Measurements from ENCODE around the gene SMIM7. TPM values are rescaled to one million over a fixed set of nuclear protein-coding genes. Genes with fewer than 3 reads are reported as not detected.

The SMIM7 gene
- total RNA-seq, 2 donors from 2014 or later = 40.5 to 96.2 TPM

GRCh38 chr19:16688084-16688483 is 28.1 kb upstream of the SMIM7 start:
- no peak for ATAC-seq
- WGBS, 2 donors = 77 to 83% methylated on average over 5 to 8 of the region's 12 CpGs

GRCh38 chr19:16684216-16684615 is 24.3 kb upstream of the SMIM7 start:
- 89 to 97% methylated on average over 3 of the region's 3 CpGs for WGBS, 2 donors
- no peak for ATAC-seq

More at GRCh38 chr19:16688084-16688483, 28.1 kb upstream of the SMIM7 start:
- no peaks in the 10 kb centered on the region for H3K36me3 ChIP-seq (replicated peaks in 1 of 2; ENCODE audit: insufficient read depth in 1 of 2, low read depth in 2 of 2)
- H3K9me3 ChIP-seq = no peaks in the 10 kb centered on the region
- no peak overlapping the region for H3K4me3 ChIP-seq
- H3K27ac ChIP-seq = no peak overlapping the region
- intact Hi-C loops (cut with DNase I) = no loop called here
- no peaks in the 10 kb centered on the region for H3K4me1 ChIP-seq
- no peak for TF ChIP-seq POLR2A (IDR thresholded peaks at IDR 0.05)
- TF ChIP-seq, protein P1, sequence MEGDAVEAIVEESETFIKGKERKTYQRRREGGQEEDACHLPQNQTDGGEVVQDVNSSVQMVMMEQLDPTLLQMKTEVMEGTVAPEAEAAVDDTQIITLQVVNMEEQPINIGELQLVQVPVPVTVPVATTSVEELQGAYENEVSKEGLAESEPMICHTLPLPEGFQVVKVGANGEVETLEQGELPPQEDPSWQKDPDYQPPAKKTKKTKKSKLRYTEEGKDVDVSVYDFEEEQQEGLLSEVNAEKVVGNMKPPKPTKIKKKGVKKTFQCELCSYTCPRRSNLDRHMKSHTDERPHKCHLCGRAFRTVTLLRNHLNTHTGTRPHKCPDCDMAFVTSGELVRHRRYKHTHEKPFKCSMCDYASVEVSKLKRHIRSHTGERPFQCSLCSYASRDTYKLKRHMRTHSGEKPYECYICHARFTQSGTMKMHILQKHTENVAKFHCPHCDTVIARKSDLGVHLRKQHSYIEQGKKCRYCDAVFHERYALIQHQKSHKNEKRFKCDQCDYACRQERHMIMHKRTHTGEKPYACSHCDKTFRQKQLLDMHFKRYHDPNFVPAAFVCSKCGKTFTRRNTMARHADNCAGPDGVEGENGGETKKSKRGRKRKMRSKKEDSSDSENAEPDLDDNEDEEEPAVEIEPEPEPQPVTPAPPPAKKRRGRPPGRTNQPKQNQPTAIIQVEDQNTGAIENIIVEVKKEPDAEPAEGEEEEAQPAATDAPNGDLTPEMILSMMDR (IDR thresholded peaks at IDR 0.05) = no peak
- H3K27me3 ChIP-seq = no peaks in the 10 kb centered on the region
- no peak for DNase-seq

GRCh38 chr19:16682539-16682938 is 22.6 kb upstream of the SMIM7 start:
- Histone ChIP-seq H3K27me3 (no peaks in the 10 kb centered on the region), H3K9me3 (no peaks in the 10 kb centered on the region), H3K36me3 (replicated peaks in 1 of 2; ENCODE audit: insufficient read depth in 1 of 2, low read depth in 2 of 2) (no peaks in the 10 kb centered on the region), H3K4me3 (no peak overlapping the region), H3K27ac (no peak overlapping the region), H3K4me1 (no peaks in the 10 kb centered on the region)
- no peak for TF ChIP-seq POLR2A (IDR thresholded peaks at IDR 0.05)
- TF ChIP-seq, protein P1 (IDR thresholded peaks at IDR 0.05) = no peak
- ATAC-seq = no peak
- intact Hi-C loops (cut with DNase I) = no loop called here
- 90 to 100% methylated on average over 1 to 2 of the region's 2 CpGs for WGBS, 2 donors
- DNase-seq = no peak

More at GRCh38 chr19:16684216-16684615, 24.3 kb upstream of the SMIM7 start:
- DNase-seq = no peak
- H3K27me3 ChIP-seq = no peaks in the 10 kb centered on the region
- H3K36me3 ChIP-seq (replicated peaks in 1 of 2; ENCODE audit: insufficient read depth in 1 of 2, low read depth in 2 of 2) = no peaks in the 10 kb centered on the region
- intact Hi-C loops (cut with DNase I) = no loop called here
- no peaks in the 10 kb centered on the region for H3K9me3 ChIP-seq
- TF ChIP-seq POLR2A (IDR thresholded peaks at IDR 0.05) = no peak
- TF ChIP-seq, protein P1 (IDR thresholded peaks at IDR 0.05) = no peak
- H3K4me1 ChIP-seq = no peaks in the 10 kb centered on the region
- H3K27ac ChIP-seq = no peak overlapping the region
- H3K4me3 ChIP-seq = no peak overlapping the region

GRCh38 chr19:16679811-16680210 is 19.9 kb upstream of the SMIM7 start:
- no peak for DNase-seq
- H3K4me1 ChIP-seq = no peaks in the 10 kb centered on the region
- H3K9me3 ChIP-seq = no peaks in the 10 kb centered on the region
- no peak overlapping the region for H3K27ac ChIP-seq
- no peak for TF ChIP-seq POLR2A (IDR thresholded peaks at IDR 0.05)
- ATAC-seq = no peak
- WGBS, 2 donors = 95 to 100% methylated on average over 7 to 11 of the region's 11 CpGs
- no peak overlapping the region for H3K4me3 ChIP-seq
- intact Hi-C loops (cut with DNase I) = no loop called here
- no peaks in the 10 kb centered on the region for H3K36me3 ChIP-seq (replicated peaks in 1 of 2; ENCODE audit: insufficient read depth in 1 of 2, low read depth in 2 of 2)
- no peaks in the 10 kb centered on the region for H3K27me3 ChIP-seq

DNA sequence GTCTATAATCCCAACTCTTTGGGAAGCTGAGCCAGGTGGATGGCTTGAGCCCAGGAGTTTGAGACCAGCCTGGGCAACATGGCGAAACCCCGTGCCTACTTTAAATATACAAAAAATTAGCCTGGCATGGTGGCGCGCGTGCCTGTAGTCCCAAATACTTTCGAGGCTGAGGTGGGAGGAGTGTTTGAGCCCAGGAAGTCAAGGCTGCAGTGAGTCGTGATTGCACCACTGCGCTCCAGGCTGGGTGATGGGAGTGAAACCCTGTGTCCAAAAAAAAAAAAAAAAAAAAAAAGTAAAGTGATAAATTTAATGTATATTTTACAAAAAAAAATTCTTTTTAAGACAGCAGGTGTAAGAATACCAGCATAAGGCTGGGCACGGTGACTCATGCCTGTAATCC is 18.6 kb upstream of the SMIM7 start:
- H3K27ac ChIP-seq = no peak overlapping the region
- TF ChIP-seq POLR2A (IDR thresholded peaks at IDR 0.05) = no peak
- TF ChIP-seq, protein P1 (IDR thresholded peaks at IDR 0.05) = no peak
- H3K4me1 ChIP-seq = no peaks in the 10 kb centered on the region
- DNase-seq = no peak
- H3K36me3 ChIP-seq (replicated peaks in 1 of 2; ENCODE audit: insufficient read depth in 1 of 2, low read depth in 2 of 2) = no peaks in the 10 kb centered on the region
- H3K4me3 ChIP-seq = no peak overlapping the region
- no peaks in the 10 kb centered on the region for H3K27me3 ChIP-seq
- intact Hi-C loops (cut with DNase I) = no loop called here
- no peak for ATAC-seq
- 88 to 96% methylated on average over 9 of the region's 9 CpGs for WGBS, 2 donors
- no peaks in the 10 kb centered on the region for H3K9me3 ChIP-seq

All from body of pancreas (tissue), 4 donors.